Right lobe of liver (tissue), 6 donors: Measurements from ENCODE around the gene TSPAN18. TPM values are rescaled to one million over a fixed set of nuclear protein-coding genes. Genes with fewer than 3 reads are reported as not detected.
A peak's percentile ranks its signal among the peaks of the same experiment; 100 is the strongest.

Source experiments
- ATAC-seq, 4 donors: fragments of 200-7000 bp; cut with Tn5 transposase; one replicate each; pipeline ENCODE4 v1.9.1; 2020; ENCODE audit warnings: mild to moderate bottlenecking in 4 of 4, moderate library complexity in 4 of 4
- DNase-seq, 3 donors: peaks; one replicate each; pipeline ENCODE4 v3.0.0-alpha.2; 2020
- H3K27ac ChIP-seq, 3 donors: fragments of 200-600 bp; one replicate each; pipeline ENCODE4 v1.8.0; 2022
- H3K27me3 ChIP-seq, 2 donors: fragments of 200-600 bp; one replicate each; pipeline ENCODE4 v1.8.0; 2022
- H3K36me3 ChIP-seq, 4 donors: fragments of 200-600 bp; sonication (generic) in 1 of 4; one replicate each; pipeline versions ENCODE4 v1.5.1 to v1.8.0; 2017 to 2022; ENCODE audit warnings: control low read depth in 1 of 4
- H3K4me1 ChIP-seq, 4 donors: fragments of 200-600 bp; sonication (generic) in 1 of 4; one replicate each; pipeline versions ENCODE4 v1.5.1 to v1.8.0; 2017 to 2022; ENCODE audit warnings: control low read depth in 1 of 4
- H3K4me3 ChIP-seq, 3 donors: fragments of 200-600 bp; one replicate each; pipeline ENCODE4 v1.8.0; 2022
- H3K9me3 ChIP-seq, 4 donors: fragments of 200-600 bp; sonication (generic) in 1 of 4; one replicate each; pipeline versions ENCODE4 v1.5.1 to v1.8.0; 2017 to 2022; ENCODE audit warnings: control low read depth in 1 of 4
- CTCF ChIP-seq, 4 donors: fragments of 200-600 bp in 3 of 4; fragments of 450-650 bp in 1 of 4; IDR thresholded peaks; one replicate each; pipeline versions ENCODE4 v1.5.1 to v1.8.0; 2016 to 2022; ENCODE audit warnings: antibody characterized with exemption in 4 of 4, mild to moderate bottlenecking in 2 of 4
- POLR2A ChIP-seq: fragments of 450-650 bp; IDR thresholded peaks from one replicate; pipeline ENCODE4 v1.6.1; 2017; ENCODE audit warnings: antibody characterized with exemption, mild to moderate bottlenecking
- WGBS: methylation state at CpG from one replicate; pipeline ENCODE4 v1.1.6; 2018; ENCODE audit warnings: low coverage, low lambda C conversion rate; ENCODE audit not compliant: insufficient coverage; ENCODE audit errors: missing lambda C conversion rate; 5-methylcytosine and 5-hydroxymethylcytosine counted together
- intact Hi-C, 2 donors: fragments of 100-400 bp; cut with DNase I; formaldehyde crosslinking; loops; one replicate each; pipeline versions ENCODE4 v1.11.2 to v1.14.1; 2022
- total RNA-seq, 6 experiments: library from RNA; depleted of rRNA in 2 of 6; stranded (reverse); fragments of >200 nt in 2 of 6; fragmentation: NEBNext Ultra II Directional in 3 of 6; extraction: Animal tissue kit (Norgen Biotek cat#: 25700) in 3 of 6; gene quantifications; one replicate each; pipeline versions ENCODE4 v1.1.0 to v1.2.4, GENCODE V29; 2016 to 2023
- donor health status: DM: no; HTN: yes; CAD: no.
- donor health status: DM: no; HTN: no; CAD: no.
- donor health status: DM: no; HTN: no; CAD: no.
- donor health status: DM: no; HTN: yes; CAD: no.
- donor health status: DM: no; HTN: yes; CAD: no.

The TSPAN18 gene
- total RNA-seq, 6 experiments from 2014 or later: 3.4 to 10.6 (median 5.3) TPM

- ATAC-seq: no peak
Measured at GRCh38 chr11:44942029-44942955, 215.5 kb downstream of the TSPAN18 start.

GRCh38 chr11:44943118-44943517 is 216.4 kb downstream of the TSPAN18 start:
- H3K36me3 ChIP-seq: no peaks in the 10 kb centered on the region
- no peak overlapping the region for H3K27ac ChIP-seq
- TF ChIP-seq CTCF (IDR thresholded peaks at IDR 0.05) (no peak), POLR2A (no peak)
- no CpG with 5 or more reads among the region's 7 CpGs for WGBS
- H3K9me3 ChIP-seq: no peaks in the 10 kb centered on the region
- H3K4me1 ChIP-seq: no peaks in the 10 kb centered on the region
- DNase-seq: peak in 1 of 3 donors; percentile 40
- intact Hi-C loops: no loop called here
- H3K4me3 ChIP-seq: no peak overlapping the region
- no peaks in the 10 kb centered on the region for H3K27me3 ChIP-seq
- peak in 3 of 4 donors; percentile 7 to 52 (median 22) for ATAC-seq

More at GRCh38 chr11:44942029-44942955, 215.5 kb downstream of the TSPAN18 start:
- 90% methylated on average over 6 of the region's 10 CpGs for WGBS
- H3K27me3 ChIP-seq: no peaks in the 10 kb centered on the region
- no peak overlapping the region for H3K4me3 ChIP-seq
- no peak for DNase-seq
- no peaks in the 10 kb centered on the region for H3K36me3 ChIP-seq
- no peaks in the 10 kb centered on the region for H3K9me3 ChIP-seq
- H3K4me1 ChIP-seq: no peaks in the 10 kb centered on the region
- TF ChIP-seq POLR2A (no peak), CTCF (IDR thresholded peaks at IDR 0.05) (no peak)
- intact Hi-C loops: no loop called here
- H3K27ac ChIP-seq: no peak overlapping the region

GRCh38 chr11:44943696-44944095 is 216.9 kb downstream of the TSPAN18 start:
- no peak for TF ChIP-seq CTCF (IDR thresholded peaks at IDR 0.05)
- TF ChIP-seq POLR2A: no peak
- H3K27ac ChIP-seq: no peak overlapping the region
- 42% methylated on average over 4 of the region's 7 CpGs for WGBS
- no peaks in the 10 kb centered on the region for H3K27me3 ChIP-seq
- no peak for ATAC-seq
- DNase-seq: no peak
- H3K36me3 ChIP-seq: no peaks in the 10 kb centered on the region
- no peak overlapping the region for H3K4me3 ChIP-seq
- no peaks in the 10 kb centered on the region for H3K4me1 ChIP-seq
- intact Hi-C loops: no loop called here
- no peaks in the 10 kb centered on the region for H3K9me3 ChIP-seq

GRCh38 chr11:44944181-44944852 is 217.6 kb downstream of the TSPAN18 start:
- WGBS: 68% methylated on average over 3 of the region's 7 CpGs
- Histone ChIP-seq H3K36me3 (no peaks in the 10 kb centered on the region), H3K4me3 (no peak overlapping the region), H3K27me3 (peaks cover 0 to under 1% of the 10 kb centered on the region in 2 donors), H3K27ac (no peak overlapping the region), H3K9me3 (no peaks in the 10 kb centered on the region), H3K4me1 (no peaks in the 10 kb centered on the region)
- DNase-seq (no peak), ATAC-seq (no peak)
- intact Hi-C loops: no loop called here
- TF ChIP-seq POLR2A: no peak

GRCh38 chr11:44944853-44945235 is 218.1 kb downstream of the TSPAN18 start:
- WGBS: 42% methylated on average over 3 of the region's 3 CpGs
- TF ChIP-seq CTCF (IDR thresholded peaks at IDR 0.05): no peak
- no peak for TF ChIP-seq POLR2A
- no peaks in the 10 kb centered on the region for H3K9me3 ChIP-seq
- H3K4me3 ChIP-seq: no peak overlapping the region
- DNase-seq (no peak), ATAC-seq (no peak)
- H3K4me1 ChIP-seq: no peaks in the 10 kb centered on the region
- H3K27me3 ChIP-seq: peaks cover 0 to 6% of the 10 kb centered on the region in 2 donors
- H3K27ac ChIP-seq: no peak overlapping the region
- no peaks in the 10 kb centered on the region for H3K36me3 ChIP-seq
- intact Hi-C loops: no loop called here
